ENCODE measurements around the gene ZFYVE19.

The ZFYVE19 gene

GRCh38 chr15:40847223-40847961, 40.5 kb downstream of the ZFYVE19 start:
- Histone ChIP-seq H3K9me3 (ENCODE audit: insufficient read depth, low read length) (no peaks in the 10 kb centered on the region), H4K20me1 (ENCODE audit: insufficient read depth, low read length) (no peaks in the 10 kb centered on the region), H3K4me3 (ENCODE audit: low read length) (peak overlapping the region; percentile 39; the same call in 1 of the 2 replicates), H3K79me2 (ENCODE audit: low read length) (no peaks in the 10 kb centered on the region), H3K4me1 (ENCODE audit: low read length) (peaks cover 19% of the 10 kb centered on the region), H3K27me3 (ENCODE audit: low read depth, low read length) (no peaks in the 10 kb centered on the region), H3K27ac (ENCODE audit: low read length) (0 out of 2 replicates have a peak overlapping the region, but pooled peaks have one; percentile 24), H2AFZ (ENCODE audit: low read depth, low read length) (peak overlapping the region; percentile 86), H3K4me2 (ENCODE audit: low read length) (peak overlapping the region; percentile 60), H3K36me3 (replicated peaks; ENCODE audit: low read depth, low read length) (no peaks in the 10 kb centered on the region), H3K9ac (ENCODE audit: low read length) (peak overlapping the region; percentile 25; the same call in 1 of the 2 replicates)
- TF ChIP-seq CTCF (IDR thresholded peaks at IDR 0.05; ENCODE audit: low read depth, low read length) (no peak), EZH2phosphoT487 (IDR thresholded peaks at IDR 0.05; ENCODE audit: low read depth) (no peak)

- Histone ChIP-seq H3K4me2 (ENCODE audit: low read length) (no peak overlapping the region), H3K27ac (ENCODE audit: low read length) (no peak overlapping the region), H3K4me3 (ENCODE audit: low read length) (no peak overlapping the region), H3K9ac (ENCODE audit: low read length) (no peak overlapping the region), H3K79me2 (ENCODE audit: low read length) (no peaks in the 10 kb centered on the region), H3K9me3 (ENCODE audit: insufficient read depth, low read length) (no peaks in the 10 kb centered on the region), H3K36me3 (replicated peaks; ENCODE audit: low read depth, low read length) (no peaks in the 10 kb centered on the region), H4K20me1 (ENCODE audit: insufficient read depth, low read length) (no peaks in the 10 kb centered on the region), H3K27me3 (ENCODE audit: low read depth, low read length) (no peaks in the 10 kb centered on the region), H3K4me1 (ENCODE audit: low read length) (peaks cover 19% of the 10 kb centered on the region), H2AFZ (ENCODE audit: low read depth, low read length) (no peak overlapping the region)
- no peak for TF ChIP-seq CTCF (IDR thresholded peaks at IDR 0.05; ENCODE audit: low read depth, low read length)
- TF ChIP-seq EZH2phosphoT487 (IDR thresholded peaks at IDR 0.05; ENCODE audit: low read depth) = no peak
These were observed 43.8 kb downstream of the ZFYVE19 start for GRCh38 chr15:40850576-40851112.

GRCh38 chr15:40852529-40852928, 45.6 kb downstream of the ZFYVE19 start:
- Histone ChIP-seq H3K27ac (ENCODE audit: low read length) (no peak overlapping the region), H3K9me3 (ENCODE audit: insufficient read depth, low read length) (no peaks in the 10 kb centered on the region), H3K4me2 (ENCODE audit: low read length) (no peak overlapping the region), H3K36me3 (replicated peaks; ENCODE audit: low read depth, low read length) (no peaks in the 10 kb centered on the region), H4K20me1 (ENCODE audit: insufficient read depth, low read length) (no peaks in the 10 kb centered on the region), H3K79me2 (ENCODE audit: low read length) (no peaks in the 10 kb centered on the region), H3K4me3 (ENCODE audit: low read length) (no peak overlapping the region), H3K27me3 (ENCODE audit: low read depth, low read length) (no peaks in the 10 kb centered on the region), H3K9ac (ENCODE audit: low read length) (no peak overlapping the region), H3K4me1 (ENCODE audit: low read length) (peaks cover 11% of the 10 kb centered on the region), H2AFZ (ENCODE audit: low read depth, low read length) (no peak overlapping the region)
- TF ChIP-seq EZH2phosphoT487 (IDR thresholded peaks at IDR 0.05; ENCODE audit: low read depth) = no peak
- TF ChIP-seq CTCF (IDR thresholded peaks at IDR 0.05; ENCODE audit: low read depth, low read length) = no peak

GRCh38 chr15:40853241-40853890, 46.5 kb downstream of the ZFYVE19 start:
- H3K9ac ChIP-seq (ENCODE audit: low read length) = no peak overlapping the region
- no peak overlapping the region for H3K4me3 ChIP-seq (ENCODE audit: low read length)
- H3K27me3 ChIP-seq (ENCODE audit: low read depth, low read length) = no peaks in the 10 kb centered on the region
- H3K36me3 ChIP-seq (replicated peaks; ENCODE audit: low read depth, low read length) = no peaks in the 10 kb centered on the region
- peaks cover 13% of the 10 kb centered on the region for H3K4me1 ChIP-seq (ENCODE audit: low read length)
- H2AFZ ChIP-seq (ENCODE audit: low read depth, low read length) = no peak overlapping the region
- no peak overlapping the region for H3K4me2 ChIP-seq (ENCODE audit: low read length)
- no peaks in the 10 kb centered on the region for H3K9me3 ChIP-seq (ENCODE audit: insufficient read depth, low read length)
- no peaks in the 10 kb centered on the region for H4K20me1 ChIP-seq (ENCODE audit: insufficient read depth, low read length)
- H3K27ac ChIP-seq (ENCODE audit: low read length) = no peak overlapping the region
- no peaks in the 10 kb centered on the region for H3K79me2 ChIP-seq (ENCODE audit: low read length)
- TF ChIP-seq CTCF (IDR thresholded peaks at IDR 0.05; ENCODE audit: low read depth, low read length) = no peak

All from OCI-LY3 (cell line).